Urothelium cell line (cell line): Measurements from ENCODE around the gene KRT3.

Source experiments
- DNase-seq: peaks from one replicate; pipeline ENCODE4 v3.0.0; 2011; ENCODE audit warnings: low spot score, mixed read lengths
- FAIRE-seq: peaks from 2 replicates; lab custom pipeline; 2011; peaks lifted over from hg19 to GRCh38; lab: Jason Lieb, UNC

KRT3 gene

GRCh38 chr12:52828156-52828555 lies 32.2 kb upstream of the KRT3 start:
- DNase-seq: no peak
- no peak for FAIRE-seq

- DNase-seq (no peak), FAIRE-seq (no peak)
Measured at GRCh38 chr12:52827499-52828090, 31.7 kb upstream of the KRT3 start.

- DNase-seq (no peak), FAIRE-seq (no peak)
Measured at GRCh38 chr12:52826611-52827498, 30.9 kb upstream of the KRT3 start.

- FAIRE-seq: no peak
- no peak for DNase-seq
Measured at GRCh38 chr12:52825961-52826360, 30.0 kb upstream of the KRT3 start.

- no peak for FAIRE-seq
- DNase-seq: no peak
Measured at GRCh38 chr12:52824741-52825410, 29.0 kb upstream of the KRT3 start.

GRCh38 chr12:52823761-52824450 lies 28.0 kb upstream of the KRT3 start:
- FAIRE-seq: no peak
- DNase-seq: no peak

GRCh38 chr12:52822771-52823510 lies 27.0 kb upstream of the KRT3 start:
- FAIRE-seq: no peak
- no peak for DNase-seq

GRCh38 chr12:52821826-52822660 lies 26.1 kb upstream of the KRT3 start:
- DNase-seq (no peak), FAIRE-seq (no peak)

- DNase-seq (no peak), FAIRE-seq (no peak)
Measured at GRCh38 chr12:52821071-52821730, 25.3 kb upstream of the KRT3 start.

- no peak for DNase-seq
- no peak for FAIRE-seq
Measured at GRCh38 chr12:52820521-52820920, 24.6 kb upstream of the KRT3 start.

GRCh38 chr12:52819731-52820510 lies 24.0 kb upstream of the KRT3 start:
- DNase-seq: no peak

GRCh38 chr12:52818887-52819420 lies 23.0 kb upstream of the KRT3 start:
- FAIRE-seq (no peak), DNase-seq (no peak)

More at GRCh38 chr12:52819731-52820510, 24.0 kb upstream of the KRT3 start:
- no peak for FAIRE-seq

- DNase-seq: no peak
- no peak for FAIRE-seq
Measured at GRCh38 chr12:52818388-52818787, 22.5 kb upstream of the KRT3 start.

- FAIRE-seq (no peak), DNase-seq (no peak)
Measured at GRCh38 chr12:52817699-52818238, 21.9 kb upstream of the KRT3 start.

- FAIRE-seq: no peak
- DNase-seq: no peak
Measured at GRCh38 chr12:52817003-52817698, 21.2 kb upstream of the KRT3 start.

- DNase-seq: no peak
- no peak for FAIRE-seq
Measured at GRCh38 chr12:52815676-52816588, 20.0 kb upstream of the KRT3 start.
